Peyer's patch (tissue), 4 donors: Measurements from ENCODE around the gene SUGP2. TPM values are rescaled to one million over a fixed set of nuclear protein-coding genes. Genes with fewer than 3 reads are reported as not detected.
A peak's percentile ranks its signal among the peaks of the same experiment; 100 is the strongest.

Source experiments
- DNase-seq, 3 donors: peaks; one replicate each; pipeline ENCODE4 v3.0.0-alpha.2; 2017 to 2019
- H3K27ac ChIP-seq, 4 donors: fragments of 200-600 bp; sonication (generic); one replicate each; pipeline ENCODE4 v1.5.1; 2016 to 2019
- H3K27me3 ChIP-seq, 2 donors: fragments of 200-600 bp; sonication (generic); one replicate each; pipeline ENCODE4 v1.5.1; 2019
- H3K36me3 ChIP-seq, 3 donors: fragments of 200-600 bp; sonication (generic); one replicate each; pipeline ENCODE4 v1.5.1; 2016 to 2019
- H3K4me1 ChIP-seq, 4 donors: fragments of 200-600 bp; sonication (generic); one replicate each; pipeline ENCODE4 v1.5.1; 2016 to 2019
- H3K4me3 ChIP-seq, 4 donors: fragments of 200-600 bp; sonication (generic); 1 replicate in 3 of 4; 2 replicates in 1 of 4; pipeline ENCODE4 v1.5.1; 2016 to 2019; ENCODE audit warnings: mild to moderate bottlenecking in 1 of 4
- H3K9me3 ChIP-seq, 4 donors: fragments of 200-600 bp; sonication (generic); one replicate each; pipeline ENCODE4 v1.5.1; 2016 to 2019; ENCODE audit warnings: mild to moderate bottlenecking in 1 of 4
- POLR2A ChIP-seq, 2 donors: fragments of 450-650 bp; IDR thresholded peaks; one replicate each; pipeline ENCODE4 v1.5.1; 2017; ENCODE audit warnings: antibody characterized with exemption in 2 of 2, mild to moderate bottlenecking in 2 of 2, moderate library complexity in 2 of 2
- total RNA-seq, 4 donors: library from RNA; depleted of rRNA; stranded (reverse); fragments of >200 nt; gene quantifications; one replicate each; pipeline ENCODE4 v1.1.0, GENCODE V29; 2016
- TF ChIP-seq, protein P1 (sequence below), 6 experiments: fragments of 450-650 bp in 4 of 6; fragments of 200-600 bp in 2 of 6; sonication (generic) in 1 of 6; IDR thresholded peaks; one replicate each; pipeline ENCODE4 v1.5.1; 2017 to 2019; ENCODE audit warnings: antibody characterized with exemption in 6 of 6, mild to moderate bottlenecking in 3 of 6, moderate library complexity in 1 of 6

SUGP2 gene
- total RNA-seq, 4 donors from 2014 or later, result 32.9 to 157 (median 75.8) TPM

DNA sequence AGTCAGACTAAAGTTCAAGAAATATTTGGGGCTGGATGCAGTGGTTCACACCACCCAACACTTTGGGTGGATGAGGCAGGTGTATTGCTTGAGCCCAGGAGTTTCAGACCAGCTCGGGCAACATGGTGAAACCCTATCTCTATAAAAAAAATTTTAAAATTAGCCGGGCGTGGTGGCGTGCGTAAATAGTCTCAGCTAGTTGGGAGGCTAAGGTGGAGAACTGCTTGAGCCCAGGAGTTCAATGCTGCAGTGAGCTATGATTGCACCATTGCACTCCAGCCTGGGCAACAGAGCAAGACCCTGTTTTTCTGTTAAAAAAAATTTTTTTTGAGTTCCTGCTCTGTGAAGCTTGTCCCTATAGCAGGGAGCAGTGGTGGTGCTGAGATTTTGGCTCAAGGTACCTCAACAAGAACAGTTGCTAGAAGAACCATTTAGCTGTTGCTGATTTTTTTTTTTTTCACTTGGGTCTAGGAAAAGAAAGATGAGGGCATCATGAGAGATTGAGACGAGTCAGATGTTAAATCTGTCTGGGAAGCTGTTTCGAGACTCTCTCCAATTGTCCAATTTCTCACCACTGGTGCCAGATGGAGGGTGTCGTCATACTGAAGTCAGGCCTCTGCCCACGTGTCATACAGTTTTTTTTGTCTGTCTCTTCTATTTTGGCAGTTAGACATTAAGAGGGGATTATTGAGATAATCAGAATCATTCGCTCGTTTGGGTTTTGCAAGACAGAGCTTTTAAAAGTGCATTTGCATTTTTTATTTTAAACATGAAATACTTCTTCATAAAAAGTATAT, 34.2 kb upstream of the SUGP2 start:
- Histone ChIP-seq H3K27ac (no peak overlapping the region), H3K4me3 (no peak overlapping the region), H3K27me3 (no peaks in the 10 kb centered on the region), H3K36me3 (no peaks in the 10 kb centered on the region), H3K9me3 (no peaks in the 10 kb centered on the region), H3K4me1 (peaks cover 0 to 22% (median 4%) of the 10 kb centered on the region in 4 donors)
- no peak for DNase-seq
- TF ChIP-seq POLR2A (IDR thresholded peaks at IDR 0.05), result no peak
- TF ChIP-seq, protein P1, sequence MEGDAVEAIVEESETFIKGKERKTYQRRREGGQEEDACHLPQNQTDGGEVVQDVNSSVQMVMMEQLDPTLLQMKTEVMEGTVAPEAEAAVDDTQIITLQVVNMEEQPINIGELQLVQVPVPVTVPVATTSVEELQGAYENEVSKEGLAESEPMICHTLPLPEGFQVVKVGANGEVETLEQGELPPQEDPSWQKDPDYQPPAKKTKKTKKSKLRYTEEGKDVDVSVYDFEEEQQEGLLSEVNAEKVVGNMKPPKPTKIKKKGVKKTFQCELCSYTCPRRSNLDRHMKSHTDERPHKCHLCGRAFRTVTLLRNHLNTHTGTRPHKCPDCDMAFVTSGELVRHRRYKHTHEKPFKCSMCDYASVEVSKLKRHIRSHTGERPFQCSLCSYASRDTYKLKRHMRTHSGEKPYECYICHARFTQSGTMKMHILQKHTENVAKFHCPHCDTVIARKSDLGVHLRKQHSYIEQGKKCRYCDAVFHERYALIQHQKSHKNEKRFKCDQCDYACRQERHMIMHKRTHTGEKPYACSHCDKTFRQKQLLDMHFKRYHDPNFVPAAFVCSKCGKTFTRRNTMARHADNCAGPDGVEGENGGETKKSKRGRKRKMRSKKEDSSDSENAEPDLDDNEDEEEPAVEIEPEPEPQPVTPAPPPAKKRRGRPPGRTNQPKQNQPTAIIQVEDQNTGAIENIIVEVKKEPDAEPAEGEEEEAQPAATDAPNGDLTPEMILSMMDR (IDR thresholded peaks at IDR 0.05), result no peak

DNA sequence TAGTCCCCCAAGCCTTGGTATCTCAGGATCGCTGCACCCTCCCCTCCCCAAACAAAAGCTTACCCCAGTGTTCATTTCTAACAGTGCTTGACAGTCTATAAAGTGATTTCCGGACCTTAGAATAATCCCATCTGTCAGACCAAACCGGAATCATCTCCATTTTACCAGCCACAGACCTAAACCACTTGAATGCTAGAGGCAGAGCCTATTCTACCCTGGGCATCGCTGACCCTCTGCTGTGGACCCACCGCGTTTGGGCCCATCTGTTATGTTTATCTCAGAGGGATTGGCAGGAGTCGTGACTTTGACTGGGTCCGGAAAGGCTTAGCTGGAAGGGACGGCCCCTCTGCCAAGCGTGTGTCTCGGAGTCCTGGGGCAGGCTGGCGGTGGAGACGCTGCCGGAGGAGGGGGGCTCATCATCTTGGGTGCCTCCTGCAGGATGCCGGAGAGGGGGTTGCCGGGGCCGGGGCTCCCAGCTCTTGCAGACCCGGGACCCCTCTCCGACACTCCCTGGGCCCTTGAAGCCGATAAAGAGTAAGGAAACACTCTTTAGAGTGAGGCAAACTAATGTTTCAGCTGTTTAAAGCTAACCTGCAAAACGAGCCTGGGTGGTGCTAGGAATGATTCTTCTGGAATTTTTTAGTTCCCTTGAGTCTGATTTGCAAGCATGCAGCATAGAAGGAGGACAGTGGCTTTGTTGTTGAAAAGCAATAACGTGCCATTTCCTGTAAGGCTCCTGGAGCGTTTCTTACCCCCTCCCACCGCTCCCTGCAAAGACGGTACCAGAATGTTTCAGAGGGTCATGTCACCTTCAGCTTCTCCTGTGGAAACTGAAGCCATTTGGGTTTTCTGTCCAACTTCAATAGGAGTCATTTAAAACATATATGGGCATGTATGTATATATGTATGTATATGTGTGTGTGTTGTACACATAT, 31.8 kb upstream of the SUGP2 start:
- Histone ChIP-seq H3K27ac (peak overlapping the region in 3 of 4 donors; percentile 83 to 90 (median 89)), H3K4me1 (peaks cover 3 to 22% (median 4%) of the 10 kb centered on the region in 4 donors), H3K9me3 (no peaks in the 10 kb centered on the region), H3K27me3 (no peaks in the 10 kb centered on the region), H3K36me3 (no peaks in the 10 kb centered on the region), H3K4me3 (peak overlapping the region; percentile 82 to 95 (median 92))
- TF ChIP-seq, protein P1 (IDR thresholded peaks at IDR 0.05), result no peak
- no peak for TF ChIP-seq POLR2A (IDR thresholded peaks at IDR 0.05)
- DNase-seq, result peak in 2 of 3 donors; percentile 33 to 57

- TF ChIP-seq, protein P1 (IDR thresholded peaks at IDR 0.05), result peak in 4 of 6 experiments; percentile 24 to 32 (median 26)
- peak in 1 of 2 donors; percentile 36 for TF ChIP-seq POLR2A (IDR thresholded peaks at IDR 0.05)
- Histone ChIP-seq H3K27ac (peak overlapping the region; percentile 77 to 90 (median 86)), H3K27me3 (no peaks in the 10 kb centered on the region), H3K36me3 (no peaks in the 10 kb centered on the region), H3K9me3 (no peaks in the 10 kb centered on the region), H3K4me1 (peaks cover 3 to 22% (median 4%) of the 10 kb centered on the region in 4 donors), H3K4me3 (peak overlapping the region; percentile 82 to 95 (median 92))
- DNase-seq, result no peak
Measured at GRCh38 chr19:19064098-19064722, 30.9 kb upstream of the SUGP2 start.

- peak within 1 kb of the TSS; percentile 82 to 95 (median 92) for H3K4me3 ChIP-seq
- no peaks in the 10 kb centered on the region for H3K36me3 ChIP-seq
- TF ChIP-seq, protein P1 (IDR thresholded peaks at IDR 0.05), result no peak
- TF ChIP-seq POLR2A (IDR thresholded peaks at IDR 0.05), result peak; percentile 34 to 58
- H3K27me3 ChIP-seq, result no peaks in the 10 kb centered on the region
- H3K27ac ChIP-seq, result peak within 1 kb of the TSS; percentile 77 to 90 (median 86)
- H3K4me1 ChIP-seq, result peaks cover under 1 to 22% (median 3%) of the 10 kb centered on the region in 4 donors
- DNase-seq, result peak; percentile 97 to 100 (median 100)
- H3K9me3 ChIP-seq, result no peaks in the 10 kb centered on the region
Measured at GRCh38 chr19:19063183-19064097, 30.1 kb upstream of the SUGP2 start, which contains the start of gene SLC25A42. TSS of gene SLC25A42 (plus strand) at chr19:19063994. CDS start at chr19:19096125, 32,131 bp downstream.
